ENCODE measurements around the gene RAB44. TPM values are rescaled to one million over a fixed set of nuclear protein-coding genes. Genes with fewer than 3 reads are reported as not detected.

Gene RAB44
- total RNA-seq, 1 experiment from 2014 or later: 0.11 TPM

GRCh38 chr6:36720251-36721141, 22.9 kb downstream of the RAB44 start:
- ChIA-PET CTCF (interaction anchor here (0.6 to 1.6 kb wide), 3 partner anchors 15 to 105 kb away, joined by 3 to 7 read pairs (median 4); no protein-coding TSS in a partner anchor), POLR2A (interaction anchor here (0.6 to 1.0 kb wide), 2 partner anchors 16 to 1454 kb away, joined by 3 read pairs; no protein-coding TSS in a partner anchor)
- H3K4me1 Mint-ChIP-seq: peaks cover 2% of the 10 kb centered on the region; the same call in 1 of the 2 replicates
- ATAC-seq (no peak), DNase-seq (ENCODE audit: low spot score) (no peak)
- H3K27me3 Mint-ChIP-seq (ENCODE audit: low read depth): no peaks in the 10 kb centered on the region
- no peak overlapping the region for H3K4me3 Mint-ChIP-seq
- TF ChIP-seq RORB (CRISPR knock-in tag; IDR thresholded peaks at IDR 0.05): no peak
- TF ChIP-seq USF2 (CRISPR knock-in tag; IDR thresholded peaks at IDR 0.05): no peak
- no peaks in the 10 kb centered on the region for H3K36me3 Mint-ChIP-seq
- H3K9me3 Mint-ChIP-seq: no peaks in the 10 kb centered on the region
- no peak overlapping the region for H3K27ac Mint-ChIP-seq

DNA sequence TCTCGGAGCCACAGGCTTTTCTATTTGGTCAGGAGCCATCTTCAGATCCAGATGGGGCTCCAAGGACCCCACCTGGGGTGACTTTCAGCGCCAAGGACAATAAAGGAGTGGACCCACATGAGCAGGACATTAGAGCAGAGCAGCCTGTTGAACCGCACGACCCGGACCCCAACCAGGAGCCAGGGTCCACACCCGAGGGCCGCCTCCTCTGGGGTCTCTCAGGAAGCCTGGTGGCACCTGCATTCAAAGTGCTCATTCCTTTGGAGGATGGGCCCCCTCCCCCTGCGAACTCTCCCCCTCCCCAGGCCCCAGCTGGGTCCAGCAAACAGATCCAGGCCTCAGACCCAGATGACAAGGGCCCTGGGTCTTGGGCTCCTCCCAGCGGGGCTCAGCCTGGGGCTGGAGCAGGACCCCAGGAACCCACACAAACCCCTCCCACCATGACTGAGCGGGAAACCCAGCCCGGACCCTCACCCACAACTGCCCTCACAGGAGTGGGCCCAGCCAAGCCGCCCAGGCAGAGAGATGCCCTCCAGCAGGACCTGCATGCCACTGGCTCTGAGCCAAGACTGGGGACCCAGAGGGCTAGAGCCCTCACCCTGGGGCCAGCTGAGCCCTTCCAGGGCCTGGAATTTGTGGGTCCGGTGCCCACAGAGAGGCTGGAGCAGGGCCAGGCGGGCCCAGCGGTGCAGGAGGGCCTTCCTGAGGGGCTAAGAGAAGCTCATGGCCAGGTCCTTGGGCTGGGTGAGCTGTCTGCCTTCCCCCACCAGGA, 23.9 kb downstream of the RAB44 start:
- H3K4me3 Mint-ChIP-seq: no peak overlapping the region
- H3K27me3 Mint-ChIP-seq (ENCODE audit: low read depth): no peaks in the 10 kb centered on the region
- no peaks in the 10 kb centered on the region for H3K36me3 Mint-ChIP-seq
- no peaks in the 10 kb centered on the region for H3K9me3 Mint-ChIP-seq
- TF ChIP-seq ZNF138 (CRISPR knock-in tag; conservative IDR thresholded peaks at IDR 0.05) (no peak), GTF2I (CRISPR knock-in tag; conservative IDR thresholded peaks at IDR 0.05) (no peak)
- ATAC-seq: no peak
- ChIA-PET POLR2A (interaction anchor here (0.6 kb wide), 1 partner anchor 61 kb away, joined by 3 read pairs; no protein-coding TSS in a partner anchor), CTCF (interaction anchor here (1.1 to 1.6 kb wide), 4 partner anchors 43 to 97 kb away, joined by 3 to 4 read pairs (median 4); partner anchors contain the start of gene CDKN1A)
- H3K4me1 Mint-ChIP-seq: peaks cover 2% of the 10 kb centered on the region; the same call in 1 of the 2 replicates
- H3K27ac Mint-ChIP-seq: no peak overlapping the region
- DNase-seq (ENCODE audit: low spot score): no peak

- H3K9me3 Mint-ChIP-seq: no peaks in the 10 kb centered on the region
- no peak for DNase-seq (ENCODE audit: low spot score)
- CTCF ChIA-PET: interaction anchor here (1.1 to 1.6 kb wide), 3 partner anchors 44 to 98 kb away, joined by 3 to 4 read pairs (median 4); partner anchors contain the start of gene CDKN1A
- ATAC-seq: no peak
- no peaks in the 10 kb centered on the region for H3K27me3 Mint-ChIP-seq (ENCODE audit: low read depth)
- H3K4me1 Mint-ChIP-seq: peaks cover 2% of the 10 kb centered on the region; the same call in 1 of the 2 replicates
- no peak overlapping the region for H3K27ac Mint-ChIP-seq
- TF ChIP-seq, protein P1, sequence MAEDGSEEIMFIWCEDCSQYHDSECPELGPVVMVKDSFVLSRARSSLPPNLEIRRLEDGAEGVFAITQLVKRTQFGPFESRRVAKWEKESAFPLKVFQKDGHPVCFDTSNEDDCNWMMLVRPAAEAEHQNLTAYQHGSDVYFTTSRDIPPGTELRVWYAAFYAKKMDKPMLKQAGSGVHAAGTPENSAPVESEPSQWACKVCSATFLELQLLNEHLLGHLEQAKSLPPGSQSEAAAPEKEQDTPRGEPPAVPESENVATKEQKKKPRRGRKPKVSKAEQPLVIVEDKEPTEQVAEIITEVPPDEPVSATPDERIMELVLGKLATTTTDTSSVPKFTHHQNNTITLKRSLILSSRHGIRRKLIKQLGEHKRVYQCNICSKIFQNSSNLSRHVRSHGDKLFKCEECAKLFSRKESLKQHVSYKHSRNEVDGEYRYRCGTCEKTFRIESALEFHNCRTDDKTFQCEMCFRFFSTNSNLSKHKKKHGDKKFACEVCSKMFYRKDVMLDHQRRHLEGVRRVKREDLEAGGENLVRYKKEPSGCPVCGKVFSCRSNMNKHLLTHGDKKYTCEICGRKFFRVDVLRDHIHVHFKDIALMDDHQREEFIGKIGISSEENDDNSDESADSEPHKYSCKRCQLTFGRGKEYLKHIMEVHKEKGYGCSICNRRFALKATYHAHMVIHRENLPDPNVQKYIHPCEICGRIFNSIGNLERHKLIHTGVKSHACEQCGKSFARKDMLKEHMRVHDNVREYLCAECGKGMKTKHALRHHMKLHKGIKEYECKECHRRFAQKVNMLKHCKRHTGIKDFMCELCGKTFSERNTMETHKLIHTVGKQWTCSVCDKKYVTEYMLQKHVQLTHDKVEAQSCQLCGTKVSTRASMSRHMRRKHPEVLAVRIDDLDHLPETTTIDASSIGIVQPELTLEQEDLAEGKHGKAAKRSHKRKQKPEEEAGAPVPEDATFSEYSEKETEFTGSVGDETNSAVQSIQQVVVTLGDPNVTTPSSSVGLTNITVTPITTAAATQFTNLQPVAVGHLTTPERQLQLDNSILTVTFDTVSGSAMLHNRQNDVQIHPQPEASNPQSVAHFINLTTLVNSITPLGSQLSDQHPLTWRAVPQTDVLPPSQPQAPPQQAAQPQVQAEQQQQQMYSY (CRISPR knock-in tag; IDR thresholded peaks at IDR 0.05): no peak
- no peak for TF ChIP-seq GRHL2 (CRISPR knock-in tag; IDR thresholded peaks at IDR 0.05; ENCODE audit: insufficient replicate concordance, severe bottlenecking)
- no peak for TF ChIP-seq ZNF263 (CRISPR knock-in tag; IDR thresholded peaks at IDR 0.05; ENCODE audit: low read depth)
- TF ChIP-seq, protein P2, sequence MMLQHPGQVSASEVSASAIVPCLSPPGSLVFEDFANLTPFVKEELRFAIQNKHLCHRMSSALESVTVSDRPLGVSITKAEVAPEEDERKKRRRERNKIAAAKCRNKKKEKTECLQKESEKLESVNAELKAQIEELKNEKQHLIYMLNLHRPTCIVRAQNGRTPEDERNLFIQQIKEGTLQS (CRISPR knock-in tag; conservative IDR thresholded peaks at IDR 0.05): no peak
- no peak for TF ChIP-seq SP1 (CRISPR knock-in tag; conservative IDR thresholded peaks at IDR 0.05)
- TF ChIP-seq ZNF671 (CRISPR knock-in tag; IDR thresholded peaks at IDR 0.05): no peak
- TF ChIP-seq, protein P3, sequence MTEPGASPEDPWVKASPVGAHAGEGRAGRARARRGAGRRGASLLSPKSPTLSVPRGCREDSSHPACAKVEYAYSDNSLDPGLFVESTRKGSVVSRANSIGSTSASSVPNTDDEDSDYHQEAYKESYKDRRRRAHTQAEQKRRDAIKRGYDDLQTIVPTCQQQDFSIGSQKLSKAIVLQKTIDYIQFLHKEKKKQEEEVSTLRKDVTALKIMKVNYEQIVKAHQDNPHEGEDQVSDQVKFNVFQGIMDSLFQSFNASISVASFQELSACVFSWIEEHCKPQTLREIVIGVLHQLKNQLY (CRISPR knock-in tag; IDR thresholded peaks at IDR 0.05): no peak
- no peak for TF ChIP-seq CBFB (CRISPR knock-in tag; IDR thresholded peaks at IDR 0.05; ENCODE audit: low read depth)
- no peak for TF ChIP-seq TEAD1 (CRISPR knock-in tag; IDR thresholded peaks at IDR 0.05)
- TF ChIP-seq, protein P4, sequence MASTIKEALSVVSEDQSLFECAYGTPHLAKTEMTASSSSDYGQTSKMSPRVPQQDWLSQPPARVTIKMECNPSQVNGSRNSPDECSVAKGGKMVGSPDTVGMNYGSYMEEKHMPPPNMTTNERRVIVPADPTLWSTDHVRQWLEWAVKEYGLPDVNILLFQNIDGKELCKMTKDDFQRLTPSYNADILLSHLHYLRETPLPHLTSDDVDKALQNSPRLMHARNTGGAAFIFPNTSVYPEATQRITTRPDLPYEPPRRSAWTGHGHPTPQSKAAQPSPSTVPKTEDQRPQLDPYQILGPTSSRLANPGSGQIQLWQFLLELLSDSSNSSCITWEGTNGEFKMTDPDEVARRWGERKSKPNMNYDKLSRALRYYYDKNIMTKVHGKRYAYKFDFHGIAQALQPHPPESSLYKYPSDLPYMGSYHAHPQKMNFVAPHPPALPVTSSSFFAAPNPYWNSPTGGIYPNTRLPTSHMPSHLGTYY (CRISPR knock-in tag; IDR thresholded peaks at IDR 0.05): no peak
- no peaks in the 10 kb centered on the region for H3K36me3 Mint-ChIP-seq
- H3K4me3 Mint-ChIP-seq: no peak overlapping the region
- POLR2A ChIA-PET: no interaction called here
Observed at GRCh38 chr6:36722365-36722764, 24.7 kb downstream of the RAB44 start.

Data from WTC11 (cell line).